ENCODE measurements around the gene CFAP300.

Gene CFAP300

GRCh38 chr11:102047305-102047924 lies at the start of gene CFAP300:
CFAP300 (plus strand) TSS chr11:102047437; CDS start chr11:102047471, 34 bp downstream.
- DNase-seq (ENCODE audit: low read depth): no peak

GRCh38 chr11:102001657-102002338 lies 45.4 kb upstream of the CFAP300 start:
- DNase-seq (ENCODE audit: low read depth): no peak

DNA sequence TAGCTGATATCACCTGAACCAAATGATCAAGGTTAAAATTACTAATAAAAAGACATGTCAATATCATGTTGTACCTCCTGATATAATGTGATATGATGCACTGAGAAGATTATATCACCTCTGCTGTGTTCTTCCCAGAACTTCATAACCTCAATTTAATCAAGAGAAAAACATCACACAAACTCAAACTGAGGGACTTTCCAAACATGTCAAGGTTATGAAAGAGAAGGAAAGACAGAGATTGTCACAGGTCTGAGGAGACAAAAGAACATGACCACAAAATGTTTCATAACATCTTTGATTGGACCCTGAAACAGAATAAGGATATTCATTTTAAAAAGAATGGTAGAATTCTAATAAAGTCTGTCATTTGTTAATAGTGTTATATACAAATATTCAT lies 43.0 kb upstream of the CFAP300 start:
- DNase-seq (ENCODE audit: low read depth): no peak

DNA sequence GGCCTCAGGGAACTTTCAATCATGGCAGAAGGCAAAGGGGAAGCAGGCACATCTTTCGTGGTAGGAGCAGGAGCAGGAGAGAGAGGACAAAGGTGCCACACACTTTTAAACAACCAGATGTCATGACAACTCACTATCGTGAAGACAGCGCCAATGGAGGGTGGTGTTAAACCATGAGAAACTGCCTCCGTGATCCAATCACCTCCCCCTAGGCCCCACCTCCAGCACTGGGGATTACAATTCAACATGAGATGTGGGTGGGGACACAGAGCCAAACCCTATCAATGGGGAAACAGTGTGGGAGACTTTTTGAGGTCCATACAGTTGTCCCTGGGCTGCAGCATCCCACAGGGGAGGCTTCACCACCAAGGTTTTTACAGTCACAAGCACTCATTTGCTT lies 41.9 kb upstream of the CFAP300 start:
- no peak for DNase-seq (ENCODE audit: low read depth)

GRCh38 chr11:102006835-102007566 lies 40.2 kb upstream of the CFAP300 start:
- DNase-seq (ENCODE audit: low read depth): no peak

GRCh38 chr11:102007567-102008437 lies 39.4 kb upstream of the CFAP300 start:
- peak; percentile 7 for DNase-seq (ENCODE audit: low read depth)

- DNase-seq (ENCODE audit: low read depth): no peak
These were observed 36.3 kb upstream of the CFAP300 start for GRCh38 chr11:102010776-102011494.

DNA sequence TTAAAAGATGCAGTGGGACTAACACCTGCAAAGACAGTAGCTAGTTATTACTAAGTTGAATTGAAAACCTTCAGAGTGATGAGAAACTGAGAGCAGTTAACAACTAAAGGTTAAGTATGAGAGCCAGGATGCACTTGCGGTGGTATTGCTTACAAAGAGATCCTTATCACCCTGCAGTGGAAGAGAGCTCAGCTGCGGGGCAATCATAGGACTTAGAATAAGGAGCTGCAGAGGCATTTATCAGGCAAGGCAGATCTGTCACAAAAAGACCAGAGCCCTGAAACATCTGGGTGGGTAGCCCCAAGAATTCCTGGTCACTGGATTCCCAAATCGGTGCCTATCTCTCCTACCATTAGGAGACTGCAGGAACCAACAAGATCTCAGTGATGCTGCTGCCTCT lies 34.3 kb upstream of the CFAP300 start:
- no peak for DNase-seq (ENCODE audit: low read depth)

DNA sequence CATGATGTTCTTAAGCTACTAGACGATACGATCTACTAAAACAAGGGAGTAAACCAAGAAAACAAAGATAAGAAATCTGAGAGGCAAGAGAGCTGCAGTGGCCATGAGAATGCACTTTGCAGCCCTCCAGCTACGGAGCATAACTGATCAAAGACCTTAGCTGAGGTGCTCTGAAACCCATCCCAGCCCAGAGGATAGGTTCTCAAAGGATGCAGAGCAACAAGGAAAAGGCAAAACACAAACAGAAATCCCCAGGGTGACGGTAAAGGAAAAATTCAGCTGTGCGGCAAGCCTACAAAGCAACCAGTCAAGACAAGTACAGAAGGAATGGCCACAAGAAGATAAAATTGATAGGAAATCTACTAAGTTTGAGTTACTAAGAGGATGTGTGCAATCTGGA lies 32.5 kb upstream of the CFAP300 start:
- DNase-seq (ENCODE audit: low read depth): no peak

- DNase-seq (ENCODE audit: low read depth): no peak
These were observed 30.2 kb upstream of the CFAP300 start for GRCh38 chr11:102017026-102017425.

GRCh38 chr11:102026217-102026616 lies 21.0 kb upstream of the CFAP300 start:
- DNase-seq (ENCODE audit: low read depth): no peak

DNA sequence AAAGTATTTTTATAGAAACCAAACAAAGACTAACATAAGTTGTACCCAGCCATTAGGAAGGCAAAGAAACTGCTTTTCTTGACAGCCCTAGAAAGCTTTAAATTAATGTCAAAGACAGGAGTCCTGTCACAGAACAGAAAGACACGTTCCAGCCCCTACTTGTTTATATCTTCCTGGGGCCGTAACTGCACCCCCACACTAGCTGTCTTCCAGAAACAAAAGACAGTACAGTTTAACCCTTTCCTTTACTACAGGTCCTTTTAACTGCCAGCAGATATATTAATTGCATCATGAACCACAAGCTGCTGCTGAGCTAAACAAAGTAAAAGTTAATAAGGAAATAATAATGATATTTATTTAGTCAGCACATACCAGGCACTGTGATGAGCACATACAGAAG lies 20.3 kb upstream of the CFAP300 start:
- DNase-seq (ENCODE audit: low read depth): no peak

- no peak for DNase-seq (ENCODE audit: low read depth)
These were observed 10.5 kb upstream of the CFAP300 start for GRCh38 chr11:102036757-102037156.

DNA sequence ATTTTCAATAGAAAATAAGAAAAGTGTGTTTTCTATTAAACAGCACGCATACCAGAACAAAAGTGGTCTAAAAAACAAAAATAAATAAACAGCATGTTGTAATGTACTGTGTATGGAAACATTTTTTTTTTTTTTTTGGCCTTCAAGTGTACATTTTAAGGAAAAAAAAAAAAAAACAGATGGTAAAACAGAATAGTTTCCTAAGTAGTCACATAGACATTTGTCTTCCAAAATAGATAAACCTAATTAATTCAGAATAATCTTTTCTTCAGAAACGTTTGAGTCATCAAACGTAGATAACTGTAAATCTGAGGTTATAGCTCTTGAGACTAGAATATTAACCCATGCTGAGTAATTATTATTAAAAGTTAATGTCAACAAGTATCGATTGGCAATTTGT lies 396 bp upstream of the CFAP300 start:
- DNase-seq (ENCODE audit: low read depth): no peak

- no peak for DNase-seq (ENCODE audit: low read depth)
These were observed 3.8 kb downstream of the CFAP300 start for GRCh38 chr11:102050927-102051575.

GRCh38 chr11:102061276-102061675 lies 14.0 kb downstream of the CFAP300 start:
- no peak for DNase-seq (ENCODE audit: low read depth)

GRCh38 chr11:102062106-102062505 lies 14.9 kb downstream of the CFAP300 start:
- no peak for DNase-seq (ENCODE audit: low read depth)

DNA sequence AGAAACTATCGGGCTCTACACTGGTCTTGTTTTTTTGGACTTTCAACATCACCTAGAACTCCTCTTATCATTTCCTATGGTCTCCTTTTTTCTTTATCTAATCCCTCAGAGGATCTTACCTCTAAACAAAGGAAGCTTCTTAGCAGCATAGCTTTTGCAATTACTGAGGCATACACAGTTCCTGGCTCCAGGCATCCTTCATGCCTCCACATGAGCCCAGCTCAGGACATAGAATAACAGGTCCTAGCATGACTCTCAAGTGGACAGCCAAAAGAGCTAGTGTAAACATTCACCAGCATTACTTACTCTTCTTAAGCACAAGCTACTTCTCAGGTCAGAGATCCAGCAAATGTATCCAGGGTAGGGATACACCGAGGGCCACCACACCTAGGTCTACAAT lies 17.1 kb downstream of the CFAP300 start:
- DNase-seq (ENCODE audit: low read depth): no peak

DNA sequence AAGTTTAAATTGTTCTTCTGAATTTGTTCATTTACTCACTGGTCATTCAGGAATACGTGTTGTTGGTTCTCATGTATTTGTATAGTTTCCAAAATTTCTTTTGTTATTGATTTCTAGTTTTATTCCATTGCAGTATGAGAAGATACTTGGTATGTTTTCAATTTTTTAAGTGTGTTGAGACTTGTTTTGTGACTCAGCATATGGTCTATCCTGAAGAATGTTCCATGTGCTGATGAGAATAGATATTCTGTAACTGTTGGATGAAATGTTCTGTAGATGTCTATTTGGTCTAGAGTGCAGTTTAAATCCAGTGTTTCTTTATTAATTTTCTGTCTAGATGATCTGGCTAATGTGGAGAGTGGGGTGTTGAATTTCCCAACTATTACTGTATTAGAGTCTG lies 23.5 kb downstream of the CFAP300 start:
- no peak for DNase-seq (ENCODE audit: low read depth)

DNA sequence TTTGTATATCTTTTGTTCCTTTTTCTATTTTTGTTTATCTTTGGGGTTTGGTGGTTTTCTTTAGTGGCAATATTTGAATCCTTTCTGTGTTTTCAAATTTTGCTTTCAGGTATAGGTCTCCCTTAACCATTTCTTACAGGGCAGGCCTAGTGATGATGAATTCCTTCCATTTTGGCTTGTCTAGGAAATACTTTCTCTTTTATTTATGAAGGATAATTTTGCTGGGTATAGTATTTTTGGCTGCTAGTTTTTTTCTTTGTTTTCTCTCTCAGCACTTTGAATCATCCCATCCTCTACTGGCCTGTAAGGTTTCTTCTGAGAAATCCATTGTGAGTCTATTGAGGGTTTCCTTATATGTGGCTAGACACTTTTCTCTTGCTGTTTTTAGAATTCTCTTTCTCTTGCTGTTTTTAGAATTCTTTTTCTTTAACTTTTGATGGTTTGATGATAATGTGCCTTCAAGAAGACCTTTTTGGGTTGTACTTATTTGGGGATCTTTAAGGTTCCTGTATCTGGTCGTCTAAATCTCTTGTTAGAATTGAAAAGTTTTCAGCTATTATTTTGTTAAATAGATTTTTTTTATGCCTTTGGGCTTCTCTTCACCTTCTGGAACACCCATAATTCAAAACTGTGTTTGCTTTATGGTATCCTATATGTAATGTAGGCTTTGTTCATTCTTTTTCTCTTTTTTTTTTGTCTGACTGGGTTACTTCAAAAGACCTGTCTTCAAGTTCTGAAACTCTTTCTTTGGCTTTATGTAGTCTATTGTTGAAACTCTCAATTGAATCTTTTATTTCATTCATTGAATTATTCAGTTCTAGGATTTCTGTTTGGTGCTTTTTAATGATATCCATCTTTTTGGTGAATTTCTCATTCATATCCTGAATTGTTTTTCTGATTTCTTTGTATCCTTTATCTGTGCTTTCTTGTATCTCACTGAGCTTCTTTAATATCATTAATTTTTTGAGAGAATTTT lies 24.5 kb downstream of the CFAP300 start:
- DNase-seq (ENCODE audit: low read depth): no peak
